HepG2 (cell line): Measurements from ENCODE around the gene LNPK. TPM values are rescaled to one million over a fixed set of nuclear protein-coding genes. Genes with fewer than 3 reads are reported as not detected.

ENCODE experiments used
- ATAC-seq: fragments of 200-7000 bp; cut with Tn5 transposase; 3 replicates; pipeline ENCODE4 v1.9.1; 2020; ENCODE audit warnings: mild to moderate bottlenecking, moderate library complexity
- BruUV-seq: library from RNA; stranded (reverse); fragments of 400-500 nt; replicated peaks from 2 replicates; lab custom pipeline; 2021; lab: Mats Ljungman, UMichigan
- CTCF ChIA-PET: fragments of 300-600 bp; formaldehyde crosslinking; extraction: SDS; loops from one replicate; lab custom pipeline; 2021; ENCODE audit warnings: low total read pairs, inconsistent platforms, low intra/inter-chr PET ratio; lab: Yijun Ruan, JAX
- POLR2A ChIA-PET: fragments of 350-600 bp; sonication (Branson Sonifier 250); formaldehyde crosslinking; loops from one replicate; lab custom pipeline; 2020; ENCODE audit warnings: antibody characterized with exemption, inconsistent platforms; lab: Yijun Ruan, JAX
- DNase-seq: peaks from one replicate; pipeline ENCODE4 v3.0.0-alpha.2; 2015; ENCODE audit warnings: low spot score
- FAIRE-seq: peaks from 3 replicates; lab custom pipeline; 2011; peaks lifted over from hg19 to GRCh38; lab: Jason Lieb, UNC
- H2AFZ ChIP-seq: one replicate; pipeline ENCODE4 v1.6.1; 2011; ENCODE audit warnings: low read length, inconsistent platforms
- H3K27ac ChIP-seq: fragments of 300-600 bp; 3 replicates; pipeline ENCODE4 v1.8.0; 2011; ENCODE audit warnings: mixed run types, mild to moderate bottlenecking, mixed read lengths, low read length, inconsistent platforms; ENCODE audit not compliant: insufficient read depth; ENCODE audit errors: extremely low read length
- H3K27me3 ChIP-seq, 2 experiments: fragments of 200-600 bp in 1 of 2; 2 replicates in 1 of 2; 3 replicates in 1 of 2; pipeline versions ENCODE4 v1.6.0 to v1.8.0; 2011; ENCODE audit warnings: low read length in 2 of 2, mild to moderate bottlenecking in 2 of 2, moderate library complexity in 2 of 2, inconsistent platforms in 1 of 2; ENCODE audit not compliant: insufficient read depth in 2 of 2, control insufficient read depth in 1 of 2
- H3K36me3 ChIP-seq, 2 experiments: fragments of 200-600 bp in 1 of 2; replicated peaks in 1 of 2; 2 replicates in 1 of 2; 3 replicates in 1 of 2; pipeline versions ENCODE4 v1.5.1 to v1.8.0; 2011; ENCODE audit warnings: low read length in 2 of 2, inconsistent platforms in 1 of 2; ENCODE audit not compliant: insufficient read depth in 2 of 2, control insufficient read depth in 1 of 2
- H3K4me1 ChIP-seq: 2 replicates; pipeline ENCODE4 v1.5.1; 2012; ENCODE audit warnings: low read length, inconsistent platforms; ENCODE audit not compliant: insufficient read depth
- H3K4me2 ChIP-seq: 2 replicates; pipeline ENCODE4 v1.6.0; 2011; ENCODE audit warnings: low read depth, low read length, inconsistent platforms
- H3K4me3 ChIP-seq, 3 experiments: fragments of 200-600 bp in 1 of 3; sonication (generic), shearing (Covaris generic) in 1 of 3; replicated peaks in 1 of 3; 2 replicates each; pipeline ENCODE4 v1.5.1; 2011 to 2016; ENCODE audit warnings: low read length in 3 of 3, inconsistent platforms in 2 of 3, low read depth in 2 of 3, mild to moderate bottlenecking in 2 of 3, control low read depth in 1 of 3, mixed read lengths in 1 of 3; ENCODE audit not compliant: insufficient read depth in 1 of 3
- H3K79me2 ChIP-seq: one replicate; pipeline ENCODE4 v1.6.1; 2011; ENCODE audit warnings: low read length, inconsistent platforms; ENCODE audit not compliant: insufficient read depth
- H3K9ac ChIP-seq: 2 replicates; pipeline ENCODE4 v1.6.0; 2011; ENCODE audit warnings: mild to moderate bottlenecking, low read depth, low read length, inconsistent platforms; ENCODE audit not compliant: insufficient read depth
- H3K9me3 ChIP-seq: 2 replicates; pipeline ENCODE4 v1.5.1; 2012; ENCODE audit warnings: mild to moderate bottlenecking, low read length
- H4K20me1 ChIP-seq: 2 replicates; pipeline ENCODE4 v1.6.0; 2011; ENCODE audit warnings: inconsistent platforms, mild to moderate bottlenecking, low read length, moderate library complexity; ENCODE audit not compliant: insufficient read depth
- NBN ChIP-seq: fragments of 450-650 bp; conservative IDR thresholded peaks from 2 replicates; pipeline ENCODE4 v1.6.1; 2017
- NFKB2 ChIP-seq: sonication (generic); formaldehyde crosslinking; IDR thresholded peaks from 2 replicates; pipeline ENCODE4 v1.4.0; 2020; ENCODE audit warnings: missing genetic modification reagents, borderline replicate concordance
- SMC3 ChIP-seq: IDR thresholded peaks from 2 replicates; pipeline ENCODE4 v1.6.1; 2011; ENCODE audit warnings: low read length, improper control_type of control experiment
- TCF12 ChIP-seq, 2 experiments: fragments of 450-650 bp in 1 of 2; sonication (generic) in 1 of 2; formaldehyde crosslinking in 1 of 2; IDR thresholded peaks; 2 replicates each; pipeline versions ENCODE4 v1.6.1 to v1.8.0; 2017 to 2022; ENCODE audit warnings: antibody characterized with exemption in 1 of 2, mild to moderate bottlenecking in 1 of 2, missing genetic modification reagents in 1 of 2, moderate library complexity in 1 of 2
- WIZ ChIP-seq: sonication (generic); formaldehyde crosslinking; IDR thresholded peaks from 2 replicates; pipeline ENCODE4 v1.5.1; 2020; ENCODE audit warnings: mild to moderate bottlenecking, missing genetic modification reagents
- ZNF101 ChIP-seq: sonication (generic); formaldehyde crosslinking; IDR thresholded peaks from 2 replicates; pipeline ENCODE4 v1.4.0; 2020; ENCODE audit warnings: mild to moderate bottlenecking, low read depth, missing genetic modification reagents, borderline replicate concordance
- ZSCAN12 ChIP-seq: sonication (generic); formaldehyde crosslinking; IDR thresholded peaks from 2 replicates; pipeline ENCODE4 v1.9.0; 2021; ENCODE audit warnings: mild to moderate bottlenecking, missing genetic modification reagents
- WGBS: methylation state at CpG from one replicate; pipeline ENCODE4 v1.1.6; 2017; ENCODE audit warnings: low lambda C conversion rate; 5-methylcytosine and 5-hydroxymethylcytosine counted together
- in situ Hi-C: cut with HindIII; loops from 2 replicates; pipeline ENCODE4 v1.10.0; 2017; ENCODE audit warnings: low pct_unique_long_range_greater_than_20kb; ENCODE audit not compliant: extremely low pct_ligation_motif_present
- intact Hi-C: fragments of 100-400 bp; cut with micrococcal nuclease; formaldehyde crosslinking; loops from one replicate; pipeline ENCODE4 v1.10.0; 2022; ENCODE audit not compliant: unreplicated experiment
- polyA plus RNA-seq, 8 experiments: library from polyadenylated mRNA; depleted of rRNA in 3 of 8; stranded (reverse) in 7 of 8; unstranded in 1 of 8; fragments of >200 nt; fragmentation: Illumina TruSeq in 4 of 8; extraction: Trizol in 4 of 8; gene quantifications; 2 replicates each; pipeline versions ENCODE4 v1.2.1 to v1.2.3, GENCODE V29; 2011 to 2016; ENCODE audit warnings: low read depth in 4 of 8, missing spikeins in 1 of 8, mixed read lengths in 1 of 8; ENCODE audit not compliant: insufficient read depth in 1 of 8
- total RNA-seq, 5 experiments: library from RNA; depleted of rRNA; stranded (reverse); fragments of >200 nt; fragmentation: Illumina TruSeq; extraction: Trizol; gene quantifications; 2 replicates each; pipeline ENCODE4 v1.2.3, GENCODE V29; 2016; ENCODE audit warnings: low read depth in 1 of 5
- TF ChIP-seq, protein P1 (sequence below): sonication (generic); formaldehyde crosslinking; IDR thresholded peaks from 2 replicates; pipeline ENCODE4 v1.4.0; 2020; ENCODE audit warnings: missing genetic modification reagents
- TF ChIP-seq, protein P2 (sequence below): sonication (generic); formaldehyde crosslinking; IDR thresholded peaks from 2 replicates; pipeline ENCODE4 v1.5.0; 2020; ENCODE audit warnings: missing genetic modification reagents, mild to moderate bottlenecking, borderline replicate concordance

The LNPK gene
- total and polyA plus RNA-seq, 2 of the 13 experiments (the other 11 are each of a cell fraction or from before 2014, with no cell fraction given) = 25.4 to 26.1 TPM

DNA sequence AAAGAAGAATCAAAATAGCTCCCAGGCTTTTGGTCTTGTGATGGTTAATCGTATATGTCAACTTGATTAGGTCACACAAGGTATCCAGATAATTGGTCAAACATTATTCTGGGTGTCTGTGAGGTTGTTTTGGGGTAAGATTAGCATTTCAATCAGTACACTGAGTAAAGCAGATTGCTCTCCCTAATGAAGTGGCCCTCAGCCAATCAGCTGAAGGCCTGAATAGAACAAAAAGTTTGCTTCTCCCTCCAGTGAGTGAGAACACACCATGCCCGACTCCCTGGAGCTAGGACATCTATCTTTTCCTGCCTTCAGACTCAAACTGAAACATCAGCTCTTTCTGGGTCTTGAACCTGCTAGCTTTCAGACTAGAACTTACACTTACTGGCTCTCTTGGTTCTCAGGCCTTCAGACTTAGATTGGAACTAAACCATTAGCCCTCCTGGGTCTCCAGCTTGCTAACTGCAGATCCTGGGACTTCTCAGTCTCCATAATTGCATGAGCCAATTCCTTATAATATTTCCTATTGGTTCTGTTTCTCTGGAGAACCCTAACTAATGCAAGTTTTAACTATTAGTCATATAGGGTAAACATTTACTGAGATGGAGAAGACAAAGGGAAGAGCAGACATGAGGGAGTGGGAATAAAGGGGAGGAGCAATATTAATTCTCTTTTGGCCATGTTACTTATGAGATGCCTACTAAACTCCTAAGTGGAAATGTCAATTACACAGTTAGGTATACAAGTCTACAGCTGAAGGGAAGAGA lies 25.5 kb downstream of the LNPK start:
- intact Hi-C loops = no loop called here
- no peak overlapping the region for H3K4me2 ChIP-seq

More for the DNA sequence above, 25.5 kb downstream of the LNPK start:
- POLR2A ChIA-PET = interaction anchor here (1.8 kb wide), 1 partner anchor 25 kb away, joined by 4 read pairs; the partner anchor contains the start of gene LNPK
- Histone ChIP-seq H2AFZ (no peak overlapping the region), H3K27ac (no peak overlapping the region), H3K4me1 (no peaks in the 10 kb centered on the region), H3K36me3 (peaks cover 4 to 6% of the 10 kb centered on the region in 2 experiments), H3K79me2 (no peaks in the 10 kb centered on the region), H3K9me3 (no peaks in the 10 kb centered on the region), H3K9ac (no peak overlapping the region), H4K20me1 (no peaks in the 10 kb centered on the region), H3K27me3 (no peaks in the 10 kb centered on the region), H3K4me3 (no peak overlapping the region)
- peak; percentile 10 for DNase-seq
- TF ChIP-seq WIZ (CRISPR knock-in tag) = no peak
- TF ChIP-seq ZNF101 (CRISPR knock-in tag) = no peak
- TF ChIP-seq SMC3 = no peak
- TF ChIP-seq, protein P1, sequence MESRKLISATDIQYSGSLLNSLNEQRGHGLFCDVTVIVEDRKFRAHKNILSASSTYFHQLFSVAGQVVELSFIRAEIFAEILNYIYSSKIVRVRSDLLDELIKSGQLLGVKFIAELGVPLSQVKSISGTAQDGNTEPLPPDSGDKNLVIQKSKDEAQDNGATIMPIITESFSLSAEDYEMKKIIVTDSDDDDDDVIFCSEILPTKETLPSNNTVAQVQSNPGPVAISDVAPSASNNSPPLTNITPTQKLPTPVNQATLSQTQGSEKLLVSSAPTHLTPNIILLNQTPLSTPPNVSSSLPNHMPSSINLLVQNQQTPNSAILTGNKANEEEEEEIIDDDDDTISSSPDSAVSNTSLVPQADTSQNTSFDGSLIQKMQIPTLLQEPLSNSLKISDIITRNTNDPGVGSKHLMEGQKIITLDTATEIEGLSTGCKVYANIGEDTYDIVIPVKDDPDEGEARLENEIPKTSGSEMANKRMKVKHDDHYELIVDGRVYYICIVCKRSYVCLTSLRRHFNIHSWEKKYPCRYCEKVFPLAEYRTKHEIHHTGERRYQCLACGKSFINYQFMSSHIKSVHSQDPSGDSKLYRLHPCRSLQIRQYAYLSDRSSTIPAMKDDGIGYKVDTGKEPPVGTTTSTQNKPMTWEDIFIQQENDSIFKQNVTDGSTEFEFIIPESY (CRISPR knock-in tag) = no peak
- TF ChIP-seq ZSCAN12 = no peak
- no peak for TF ChIP-seq NBN
- TF ChIP-seq, protein P2, sequence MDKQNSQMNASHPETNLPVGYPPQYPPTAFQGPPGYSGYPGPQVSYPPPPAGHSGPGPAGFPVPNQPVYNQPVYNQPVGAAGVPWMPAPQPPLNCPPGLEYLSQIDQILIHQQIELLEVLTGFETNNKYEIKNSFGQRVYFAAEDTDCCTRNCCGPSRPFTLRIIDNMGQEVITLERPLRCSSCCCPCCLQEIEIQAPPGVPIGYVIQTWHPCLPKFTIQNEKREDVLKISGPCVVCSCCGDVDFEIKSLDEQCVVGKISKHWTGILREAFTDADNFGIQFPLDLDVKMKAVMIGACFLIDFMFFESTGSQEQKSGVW (CRISPR knock-in tag) = no peak
- no peak for TF ChIP-seq NFKB2
- TF ChIP-seq TCF12 (IDR thresholded peaks at IDR 0.05) = no peak
- no peak for TF ChIP-seq TCF12 (CRISPR knock-in tag; IDR thresholded peaks at IDR 0.05)
- WGBS = 97% methylated on average over 2 of the region's 2 CpGs
- FAIRE-seq = no peak
- CTCF ChIA-PET = no interaction called here
- BruUV-seq = no TSS peak
- in situ Hi-C loops = no loop called here
- ATAC-seq = no peak
